Peyer's patch (tissue), 4 donors: Measurements from ENCODE around the gene CTSC. TPM values are rescaled to one million over a fixed set of nuclear protein-coding genes. Genes with fewer than 3 reads are reported as not detected.
"Not testable (repeated sequence)": the region's sequence is repeated elsewhere in the genome, so short reads cannot be mapped to it uniquely, and the experiment has no call there.

Experiments
- DNase-seq, 3 donors: peaks; one replicate each; pipeline ENCODE4 v3.0.0-alpha.2; 2017 to 2019
- H3K27ac ChIP-seq, 4 donors: fragments of 200-600 bp; sonication (generic); one replicate each; pipeline ENCODE4 v1.5.1; 2016 to 2019
- H3K27me3 ChIP-seq, 2 donors: fragments of 200-600 bp; sonication (generic); one replicate each; pipeline ENCODE4 v1.5.1; 2019
- H3K36me3 ChIP-seq, 3 donors: fragments of 200-600 bp; sonication (generic); one replicate each; pipeline ENCODE4 v1.5.1; 2016 to 2019
- H3K4me1 ChIP-seq, 4 donors: fragments of 200-600 bp; sonication (generic); one replicate each; pipeline ENCODE4 v1.5.1; 2016 to 2019
- H3K4me3 ChIP-seq, 4 donors: fragments of 200-600 bp; sonication (generic); 1 replicate in 3 of 4; 2 replicates in 1 of 4; pipeline ENCODE4 v1.5.1; 2016 to 2019; ENCODE audit warnings: mild to moderate bottlenecking in 1 of 4
- H3K9me3 ChIP-seq, 4 donors: fragments of 200-600 bp; sonication (generic); one replicate each; pipeline ENCODE4 v1.5.1; 2016 to 2019; ENCODE audit warnings: mild to moderate bottlenecking in 1 of 4
- POLR2A ChIP-seq, 2 donors: fragments of 450-650 bp; IDR thresholded peaks; one replicate each; pipeline ENCODE4 v1.5.1; 2017; ENCODE audit warnings: antibody characterized with exemption in 2 of 2, mild to moderate bottlenecking in 2 of 2, moderate library complexity in 2 of 2
- total RNA-seq, 4 donors: library from RNA; depleted of rRNA; stranded (reverse); fragments of >200 nt; gene quantifications; one replicate each; pipeline ENCODE4 v1.1.0, GENCODE V29; 2016
- TF ChIP-seq, protein P1 (sequence below), 6 experiments: fragments of 450-650 bp in 4 of 6; fragments of 200-600 bp in 2 of 6; sonication (generic) in 1 of 6; IDR thresholded peaks; one replicate each; pipeline ENCODE4 v1.5.1; 2017 to 2019; ENCODE audit warnings: antibody characterized with exemption in 6 of 6, mild to moderate bottlenecking in 3 of 6, moderate library complexity in 1 of 6

Gene CTSC
- total RNA-seq, 4 donors from 2014 or later = 38.5 to 66.8 (median 43.0) TPM

DNA sequence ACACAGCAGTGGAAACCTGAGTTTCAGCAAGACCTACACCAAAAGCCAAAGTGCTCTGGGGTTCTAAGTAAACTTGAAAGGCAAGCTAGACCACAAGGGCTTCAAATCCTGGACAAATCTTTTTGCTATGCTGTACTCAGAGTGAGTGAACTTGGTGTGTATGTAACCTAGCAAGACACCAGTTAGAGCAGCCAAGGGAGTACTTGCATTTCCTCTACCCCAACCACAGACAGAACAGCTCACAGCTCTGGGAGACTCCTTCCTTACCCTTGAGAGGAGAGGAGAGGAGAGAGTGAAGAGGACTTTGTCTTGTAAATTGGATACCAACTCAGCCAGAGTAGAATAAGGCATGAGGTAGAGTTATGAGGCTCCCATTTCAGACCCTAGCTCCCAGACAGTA lies 71.4 kb downstream of the CTSC start:
- Histone ChIP-seq H3K27me3 (no peaks in the 10 kb centered on the region), H3K9me3 (no peaks in the 10 kb centered on the region), H3K4me3 (no peak overlapping the region), H3K36me3 (no peaks in the 10 kb centered on the region), H3K4me1 (no peaks in the 10 kb centered on the region), H3K27ac (no peak overlapping the region)
- TF ChIP-seq, protein P1, sequence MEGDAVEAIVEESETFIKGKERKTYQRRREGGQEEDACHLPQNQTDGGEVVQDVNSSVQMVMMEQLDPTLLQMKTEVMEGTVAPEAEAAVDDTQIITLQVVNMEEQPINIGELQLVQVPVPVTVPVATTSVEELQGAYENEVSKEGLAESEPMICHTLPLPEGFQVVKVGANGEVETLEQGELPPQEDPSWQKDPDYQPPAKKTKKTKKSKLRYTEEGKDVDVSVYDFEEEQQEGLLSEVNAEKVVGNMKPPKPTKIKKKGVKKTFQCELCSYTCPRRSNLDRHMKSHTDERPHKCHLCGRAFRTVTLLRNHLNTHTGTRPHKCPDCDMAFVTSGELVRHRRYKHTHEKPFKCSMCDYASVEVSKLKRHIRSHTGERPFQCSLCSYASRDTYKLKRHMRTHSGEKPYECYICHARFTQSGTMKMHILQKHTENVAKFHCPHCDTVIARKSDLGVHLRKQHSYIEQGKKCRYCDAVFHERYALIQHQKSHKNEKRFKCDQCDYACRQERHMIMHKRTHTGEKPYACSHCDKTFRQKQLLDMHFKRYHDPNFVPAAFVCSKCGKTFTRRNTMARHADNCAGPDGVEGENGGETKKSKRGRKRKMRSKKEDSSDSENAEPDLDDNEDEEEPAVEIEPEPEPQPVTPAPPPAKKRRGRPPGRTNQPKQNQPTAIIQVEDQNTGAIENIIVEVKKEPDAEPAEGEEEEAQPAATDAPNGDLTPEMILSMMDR (IDR thresholded peaks at IDR 0.05) = no peak
- TF ChIP-seq POLR2A (IDR thresholded peaks at IDR 0.05) = no peak
- DNase-seq = no peak

DNA sequence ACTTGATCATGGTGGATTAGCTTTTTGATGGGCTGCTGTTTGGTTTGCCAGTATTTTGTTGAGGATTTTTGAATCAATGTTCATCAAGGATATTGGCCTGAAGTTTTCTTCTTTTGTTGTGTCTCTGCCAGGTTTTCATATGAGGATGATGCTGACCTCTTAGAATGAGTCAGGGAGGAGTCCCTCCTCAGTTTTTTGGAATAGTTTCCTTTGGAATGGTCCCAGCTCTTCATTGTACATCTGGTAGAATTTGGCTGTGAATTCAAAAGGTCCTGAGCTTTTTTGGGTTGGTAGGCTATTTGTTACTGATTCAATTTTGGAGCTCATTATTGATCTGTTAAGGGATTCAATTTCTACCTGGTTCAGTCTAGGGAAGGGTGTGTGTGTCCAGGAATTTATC lies 78.1 kb downstream of the CTSC start:
- no peaks in the 10 kb centered on the region for H3K36me3 ChIP-seq
- H3K4me1 ChIP-seq = no peaks in the 10 kb centered on the region
- no peak overlapping the region for H3K4me3 ChIP-seq
- no peaks in the 10 kb centered on the region for H3K9me3 ChIP-seq
- TF ChIP-seq POLR2A (IDR thresholded peaks at IDR 0.05) = no peak
- no peak overlapping the region for H3K27ac ChIP-seq
- no peak for DNase-seq
- H3K27me3 ChIP-seq = no peaks in the 10 kb centered on the region

GRCh38 chr11:88252208-88252607 lies 85.3 kb downstream of the CTSC start:
- no peaks in the 10 kb centered on the region for H3K36me3 ChIP-seq
- no peak overlapping the region for H3K4me3 ChIP-seq
- no peak for TF ChIP-seq POLR2A (IDR thresholded peaks at IDR 0.05)
- TF ChIP-seq, protein P1 (IDR thresholded peaks at IDR 0.05) = no peak
- no peaks in the 10 kb centered on the region for H3K9me3 ChIP-seq
- H3K27ac ChIP-seq = no peak overlapping the region
- no peaks in the 10 kb centered on the region for H3K4me1 ChIP-seq
- no peak for DNase-seq
- no peaks in the 10 kb centered on the region for H3K27me3 ChIP-seq

GRCh38 chr11:88250566-88251242 lies 86.8 kb downstream of the CTSC start:
- DNase-seq = no peak
- Histone ChIP-seq H3K4me1 (no peaks in the 10 kb centered on the region), H3K9me3 (no peaks in the 10 kb centered on the region), H3K36me3 (no peaks in the 10 kb centered on the region), H3K4me3 (no peak overlapping the region), H3K27ac (no peak overlapping the region), H3K27me3 (no peaks in the 10 kb centered on the region)
- TF ChIP-seq, protein P1 (IDR thresholded peaks at IDR 0.05) = no peak
- TF ChIP-seq POLR2A (IDR thresholded peaks at IDR 0.05) = no peak

- Histone ChIP-seq H3K36me3 (no peaks in the 10 kb centered on the region), H3K9me3 (no peaks in the 10 kb centered on the region), H3K4me1 (no peaks in the 10 kb centered on the region), H3K4me3 (no peak overlapping the region), H3K27ac (no peak overlapping the region), H3K27me3 (no peaks in the 10 kb centered on the region)
- no peak for DNase-seq
- no peak for TF ChIP-seq POLR2A (IDR thresholded peaks at IDR 0.05)
- TF ChIP-seq, protein P1 (IDR thresholded peaks at IDR 0.05) = no peak
These were observed 87.8 kb downstream of the CTSC start for GRCh38 chr11:88249706-88250105.

- Histone ChIP-seq H3K9me3 (no peaks in the 10 kb centered on the region), H3K4me3 (no peak overlapping the region), H3K4me1 (no peaks in the 10 kb centered on the region), H3K27me3 (no peaks in the 10 kb centered on the region), H3K27ac (no peak overlapping the region), H3K36me3 (no peaks in the 10 kb centered on the region)
- TF ChIP-seq POLR2A (IDR thresholded peaks at IDR 0.05) = no peak
- TF ChIP-seq, protein P1 (IDR thresholded peaks at IDR 0.05) = no peak
- no peak for DNase-seq
These were observed 90.8 kb downstream of the CTSC start for GRCh38 chr11:88246696-88247095.

DNA sequence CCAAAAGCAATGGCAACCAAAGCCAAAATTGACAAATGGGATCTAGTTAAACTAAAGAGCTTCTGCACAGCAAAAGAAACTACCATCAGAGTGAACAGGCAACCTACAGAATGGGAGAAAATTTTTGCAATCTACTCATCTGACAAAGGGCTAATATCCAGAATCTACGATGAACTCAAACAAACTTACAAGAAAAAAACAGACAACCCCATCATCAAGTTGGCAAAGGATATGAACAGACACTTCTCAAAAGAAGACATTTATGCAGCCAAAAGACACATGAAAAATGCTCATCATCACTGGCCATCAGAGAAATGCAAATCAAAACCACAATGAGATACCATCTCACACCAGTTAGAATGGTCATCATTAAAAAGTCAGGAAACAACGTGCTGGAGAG lies 92.0 kb downstream of the CTSC start:
- H3K27me3 ChIP-seq, H3K36me3 ChIP-seq, H3K4me1 ChIP-seq, H3K9me3 ChIP-seq, H3K4me3 ChIP-seq, DNase-seq, H3K27ac ChIP-seq: not testable (repeated sequence)
